H1 (cell line): Measurements from ENCODE around the gene RAB1B. TPM values are rescaled to one million over a fixed set of nuclear protein-coding genes. Genes with fewer than 3 reads are reported as not detected.
A peak's percentile ranks its signal among the peaks of the same experiment; 100 is the strongest.

Source experiments
- CTCF ChIA-PET: fragments of 300-600 bp; sonication (Branson Sonifier 250); formaldehyde crosslinking; loops from one replicate; lab custom pipeline; 2021; ENCODE audit not compliant: partially characterized antibody; lab: Charles Lee
- POLR2A ChIA-PET: fragments of 300-600 bp; sonication (Branson Sonifier 250); formaldehyde crosslinking; loops from one replicate; lab custom pipeline; 2021; ENCODE audit warnings: inconsistent platforms; ENCODE audit not compliant: partially characterized antibody; lab: Charles Lee
- DNase-seq, 2 experiments: peaks; one replicate each; pipeline versions ENCODE4 v3.0.0 to v3.0.0-alpha.2; 2010 to 2022; ENCODE audit warnings: low spot score in 2 of 2, low read depth in 1 of 2, mixed read lengths in 1 of 2
- FAIRE-seq: peaks from 2 replicates; lab custom pipeline; 2011; peaks lifted over from hg19 to GRCh38; lab: Jason Lieb, UNC
- H2AFZ ChIP-seq: 2 replicates; pipeline ENCODE4 v1.8.1; 2012; ENCODE audit warnings: low read length, inconsistent platforms
- H2AK5ac ChIP-seq: 2 replicates; pipeline ENCODE4 v1.6.1; 2013; ENCODE audit warnings: low read depth, low read length
- H2BK120ac ChIP-seq: replicated peaks from 2 replicates; pipeline ENCODE3; 2013; ENCODE audit warnings: low read depth, low read length, inconsistent platforms
- H2BK12ac ChIP-seq: 2 replicates; pipeline ENCODE4 v1.6.1; 2013; ENCODE audit warnings: low read depth, low read length
- H2BK15ac ChIP-seq: 2 replicates; pipeline ENCODE4 v1.6.1; 2013; ENCODE audit warnings: low read length
- H2BK20ac ChIP-seq: 2 replicates; pipeline ENCODE4 v1.6.1; 2013; ENCODE audit warnings: low read length
- H2BK5ac ChIP-seq: 2 replicates; pipeline ENCODE4 v1.6.1; 2013; ENCODE audit warnings: low read depth, low read length
- H3K14ac ChIP-seq: 2 replicates; pipeline ENCODE4 v1.6.1; 2013; ENCODE audit warnings: inconsistent platforms; ENCODE audit not compliant: insufficient read length
- H3K18ac ChIP-seq: 2 replicates; pipeline ENCODE4 v1.6.1; 2013; ENCODE audit warnings: low read length; ENCODE audit errors: extremely low read depth
- H3K23ac ChIP-seq: 2 replicates; pipeline ENCODE4 v1.6.1; 2013; ENCODE audit warnings: inconsistent platforms; ENCODE audit not compliant: insufficient read length
- H3K23me2 ChIP-seq: 2 replicates; pipeline ENCODE4 v1.6.1; 2013; ENCODE audit warnings: low read depth, low read length
- H3K27ac ChIP-seq: 2 replicates; pipeline ENCODE4 v1.6.1; 2011; ENCODE audit warnings: low read depth, low read length, inconsistent platforms
- H3K27me3 ChIP-seq, 4 experiments: replicated peaks in 1 of 4; 1 replicate in 1 of 4; 2 replicates in 3 of 4; pipeline versions ENCODE4 v1.6.1 to v1.8.1; 2011 to 2013; ENCODE audit warnings: low read length in 3 of 4, mild to moderate bottlenecking in 3 of 4, inconsistent platforms in 2 of 4, mixed read lengths in 2 of 4, moderate library complexity in 1 of 4; ENCODE audit not compliant: control insufficient read depth in 3 of 4, insufficient read depth in 3 of 4; ENCODE audit errors: extremely low read depth in 1 of 4
- H3K36me3 ChIP-seq, 4 experiments: 2 replicates each; pipeline versions ENCODE4 v1.6.1 to v1.8.1; 2011 to 2013; ENCODE audit warnings: mild to moderate bottlenecking in 4 of 4, low read length in 3 of 4, moderate library complexity in 2 of 4, control low read depth in 1 of 4, inconsistent platforms in 1 of 4; ENCODE audit not compliant: insufficient read depth in 4 of 4, control insufficient read depth in 2 of 4
- H3K4ac ChIP-seq: replicated peaks from 2 replicates; pipeline ENCODE3; 2013; ENCODE audit warnings: low read length, low read depth, mixed read lengths, inconsistent platforms; ENCODE audit not compliant: insufficient read length
- H3K4me1 ChIP-seq, 4 experiments: replicated peaks in 1 of 4; 1 replicate in 1 of 4; 2 replicates in 3 of 4; pipeline versions ENCODE4 v1.6.1 to v1.8.1; 2011 to 2013; ENCODE audit warnings: low read length in 3 of 4, inconsistent platforms in 2 of 4, mixed read lengths in 1 of 4; ENCODE audit not compliant: insufficient read depth in 4 of 4, control insufficient read depth in 3 of 4
- H3K4me2 ChIP-seq, 2 experiments: 2 replicates each; pipeline versions ENCODE4 v1.6.1 to v1.8.1; 2011 to 2013; ENCODE audit warnings: low read depth in 2 of 2, low read length in 2 of 2, control low read depth in 1 of 2, inconsistent platforms in 1 of 2, mild to moderate bottlenecking in 1 of 2; ENCODE audit not compliant: insufficient read depth in 1 of 2
- H3K4me3 ChIP-seq, 4 experiments: fragments of 200-600, 300-600 bp in 1 of 4; sonication (generic), shearing (Covaris generic), sonication (Bioruptor Twin) in 1 of 4; 2 replicates each; pipeline versions ENCODE4 v1.5.1 to v1.8.1; 2011 to 2016; ENCODE audit warnings: low read length in 4 of 4, low read depth in 3 of 4, control low read depth in 2 of 4, inconsistent platforms in 2 of 4, mild to moderate bottlenecking in 2 of 4, mixed read lengths in 1 of 4, moderate library complexity in 1 of 4; ENCODE audit not compliant: insufficient read depth in 2 of 4; ENCODE audit errors: extremely low read depth in 1 of 4
- H3K56ac ChIP-seq: replicated peaks from 2 replicates; pipeline ENCODE3; 2013; ENCODE audit warnings: low read depth, mild to moderate bottlenecking, mixed read lengths, low read length, inconsistent platforms; ENCODE audit not compliant: insufficient read length
- H3K79me1 ChIP-seq: 2 replicates; pipeline ENCODE4 v1.6.1; 2013; ENCODE audit warnings: low read depth, low read length, control low read depth
- H3K79me2 ChIP-seq, 2 experiments: 2 replicates each; pipeline versions ENCODE4 v1.6.1 to v1.8.1; 2012 to 2013; ENCODE audit warnings: low read length in 2 of 2, mild to moderate bottlenecking in 2 of 2, inconsistent platforms in 1 of 2; ENCODE audit not compliant: insufficient read depth in 2 of 2, control insufficient read depth in 1 of 2
- H3K9ac ChIP-seq, 4 experiments: replicated peaks in 1 of 4; 1 replicate in 1 of 4; 2 replicates in 3 of 4; pipeline versions ENCODE4 v1.6.1 to v1.8.1; 2011 to 2013; ENCODE audit warnings: low read depth in 3 of 4, low read length in 3 of 4, control low read depth in 2 of 4, mild to moderate bottlenecking in 2 of 4, moderate library complexity in 2 of 4, inconsistent platforms in 1 of 4; ENCODE audit errors: extremely low read depth in 1 of 4
- H3K9me3 ChIP-seq, 2 experiments: 2 replicates each; pipeline versions ENCODE4 v1.6.1 to v1.8.1; 2012 to 2013; ENCODE audit warnings: mild to moderate bottlenecking in 2 of 2, moderate library complexity in 2 of 2, control low read depth in 1 of 2, inconsistent platforms in 1 of 2, low read depth in 1 of 2, low read length in 1 of 2, mixed read lengths in 1 of 2; ENCODE audit not compliant: insufficient read depth in 2 of 2
- H4K20me1 ChIP-seq, 2 experiments: replicated peaks in 1 of 2; 2 replicates each; pipeline versions ENCODE3 to v1.8.1; 2011 to 2013; ENCODE audit warnings: inconsistent platforms in 2 of 2, low read length in 2 of 2, mild to moderate bottlenecking in 1 of 2; ENCODE audit not compliant: insufficient read depth in 2 of 2, control insufficient read depth in 1 of 2
- H4K5ac ChIP-seq: 2 replicates; pipeline ENCODE4 v1.6.1; 2013; ENCODE audit warnings: low read length, low read depth, mixed read lengths, inconsistent platforms; ENCODE audit not compliant: insufficient read length
- H4K8ac ChIP-seq: 2 replicates; pipeline ENCODE4 v1.8.0; 2013; ENCODE audit warnings: mild to moderate bottlenecking, moderate library complexity, low read length, inconsistent platforms; ENCODE audit not compliant: insufficient read depth; ENCODE audit errors: extremely low read depth
- H4K91ac ChIP-seq: replicated peaks from 2 replicates; pipeline ENCODE3; 2013; ENCODE audit warnings: low read length, mixed read lengths, inconsistent platforms; ENCODE audit not compliant: insufficient read length
- E2F6 ChIP-seq: IDR thresholded peaks from 2 replicates; pipeline ENCODE4 v1.6.1; 2012; ENCODE audit warnings: inconsistent platforms
- JUN ChIP-seq: IDR thresholded peaks from 2 replicates; pipeline ENCODE4 v1.6.1; 2011; ENCODE audit warnings: low read depth, mild to moderate bottlenecking, improper control_type of control experiment, low read length
- ZNF274 ChIP-seq: IDR thresholded peaks from 2 replicates; pipeline ENCODE4 v1.7.0; 2012; ENCODE audit warnings: low read length, borderline replicate concordance; ENCODE audit errors: extremely low read depth
- WGBS, 2 experiments: shearing (Covaris generic) in 1 of 2; methylation state at CpG; one replicate each; pipeline versions ENCODE4 v1.1.6 to v1.1.7; 2013 to 2015; ENCODE audit warnings: low lambda C conversion rate in 2 of 2, mixed read lengths in 2 of 2, inconsistent platforms in 1 of 2, low coverage in 1 of 2, missing lambda C conversion rate in 1 of 2; ENCODE audit not compliant: insufficient replicate concordance in 2 of 2, insufficient coverage in 1 of 2, insufficient read length in 1 of 2; ENCODE audit errors: extremely low coverage in 1 of 2, missing lambda C conversion rate in 1 of 2; 5-methylcytosine and 5-hydroxymethylcytosine counted together
- polyA plus RNA-seq, 7 experiments: library from polyadenylated mRNA; depleted of rRNA in 3 of 7; stranded (reverse) in 5 of 7; unstranded in 2 of 7; fragments of >200 nt in 5 of 7; fragments of 200-250 nt in 2 of 7; gene quantifications; 1 replicate in 5 of 7; 2 replicates in 1 of 7; 4 replicates in 1 of 7; pipeline versions ENCODE4 v1.2.1 to v1.2.3, GENCODE V29; 2011 to 2013; ENCODE audit warnings: missing spikeins in 2 of 7, mixed read lengths in 2 of 7
- total RNA-seq: library from RNA; stranded (reverse); fragmentation: NEBNext Ultra II Directional; extraction: Animal tissue kit (Norgen Biotek cat#: 25700); gene quantifications from 2 replicates; pipeline ENCODE4 v1.2.1, GENCODE V29; 2021
- TF ChIP-seq, protein P1 (sequence below), 3 experiments: IDR thresholded peaks; 1 replicate in 2 of 3; 2 replicates in 1 of 3; pipeline versions ENCODE4 v1.5.1 to v1.6.1; 2011; ENCODE audit warnings: low read length in 3 of 3, mild to moderate bottlenecking in 3 of 3, inconsistent platforms in 2 of 3, low read depth in 1 of 3, moderate library complexity in 1 of 3; ENCODE audit not compliant: insufficient read depth in 1 of 3; ENCODE audit errors: control extremely low read depth in 1 of 3

Gene RAB1B
- total and polyA plus RNA-seq, 2 of the 8 experiments (the other 6 are each of a cell fraction or from before 2014, with no cell fraction given) = 100 to 217 TPM

- Histone ChIP-seq H4K8ac (peak overlapping the region; percentile 37), H3K23me2 (peaks cover 12% of the 10 kb centered on the region; the same call in 1 of the 2 replicates), H3K4me2 (peak overlapping the region; percentile 43 to 80), H2AK5ac (no peak overlapping the region), H3K4me1 (peaks cover 5 to 29% (median 10%) of the 10 kb centered on the region in 4 experiments; a peak in 6 of 7 replicates), H2BK12ac (peak overlapping the region; percentile 72; the same call in 1 of the 2 replicates), H3K79me2 (peaks cover 0 to 8% of the 10 kb centered on the region in 2 experiments; a peak in 1 of 4 replicates), H2BK120ac (no peak overlapping the region), H3K79me1 (0 out of 2 replicates have a peak, but pooled peaks cover 2% of the 10 kb centered on the region), H4K5ac (no peak overlapping the region), H2BK20ac (no peak overlapping the region), H4K20me1 (peaks cover 4 to 7% of the 10 kb centered on the region in 2 experiments), H3K14ac (no peak overlapping the region), H3K9me3 (no peaks in the 10 kb centered on the region), H4K91ac (peak overlapping the region; percentile 87), H3K23ac (no peak overlapping the region), H3K27me3 (peaks cover 2 to 30% (median 18%) of the 10 kb centered on the region in 4 experiments), H3K56ac (no peak overlapping the region), H3K27ac (no peak overlapping the region), H2AFZ (no peak overlapping the region), H3K18ac (no peak overlapping the region), H3K9ac (no peak overlapping the region), H3K4ac (peak overlapping the region; percentile 61), H3K36me3 (no peaks in the 10 kb centered on the region), H2BK5ac (no peak overlapping the region), H3K4me3 (peak overlapping the region in 3 of 4 experiments; percentile 59 to 76 (median 59); a peak in 4 of 8 replicates), H2BK15ac (peak overlapping the region; percentile 83; the same call in 1 of the 2 replicates)
- DNase-seq (peak in 1 of 2 experiments; percentile 47), FAIRE-seq (no peak)
- ChIA-PET CTCF (no interaction called here), POLR2A (no interaction called here)
- 72% methylated on average over 17 of the region's 17 CpGs; no CpG with 5 or more reads in 1 of the 2 experiments for WGBS, 2 experiments
- no peak for TF ChIP-seq JUN
- no peak for TF ChIP-seq ZNF274
- TF ChIP-seq, protein P1, sequence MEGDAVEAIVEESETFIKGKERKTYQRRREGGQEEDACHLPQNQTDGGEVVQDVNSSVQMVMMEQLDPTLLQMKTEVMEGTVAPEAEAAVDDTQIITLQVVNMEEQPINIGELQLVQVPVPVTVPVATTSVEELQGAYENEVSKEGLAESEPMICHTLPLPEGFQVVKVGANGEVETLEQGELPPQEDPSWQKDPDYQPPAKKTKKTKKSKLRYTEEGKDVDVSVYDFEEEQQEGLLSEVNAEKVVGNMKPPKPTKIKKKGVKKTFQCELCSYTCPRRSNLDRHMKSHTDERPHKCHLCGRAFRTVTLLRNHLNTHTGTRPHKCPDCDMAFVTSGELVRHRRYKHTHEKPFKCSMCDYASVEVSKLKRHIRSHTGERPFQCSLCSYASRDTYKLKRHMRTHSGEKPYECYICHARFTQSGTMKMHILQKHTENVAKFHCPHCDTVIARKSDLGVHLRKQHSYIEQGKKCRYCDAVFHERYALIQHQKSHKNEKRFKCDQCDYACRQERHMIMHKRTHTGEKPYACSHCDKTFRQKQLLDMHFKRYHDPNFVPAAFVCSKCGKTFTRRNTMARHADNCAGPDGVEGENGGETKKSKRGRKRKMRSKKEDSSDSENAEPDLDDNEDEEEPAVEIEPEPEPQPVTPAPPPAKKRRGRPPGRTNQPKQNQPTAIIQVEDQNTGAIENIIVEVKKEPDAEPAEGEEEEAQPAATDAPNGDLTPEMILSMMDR (IDR thresholded peaks at IDR 0.05; ENCODE audit: control extremely low read depth in 1 of 3, insufficient read depth in 1 of 3, low read depth in 1 of 3, low read length in 3 of 3) = no peak
- no peak for TF ChIP-seq E2F6
Observed at GRCh38 chr11:66292543-66293332, 24.3 kb downstream of the RAB1B start.
